WTC11 (cell line): ENCODE data around the gene GZF1.
A peak's percentile ranks its signal among the peaks of the same experiment; 100 is the strongest.

Experiments
- ATF2 ChIP-seq: sonication (generic); formaldehyde crosslinking; IDR thresholded peaks from 2 replicates; pipeline ENCODE4 v1.8.1; 2022; ENCODE audit warnings: low read depth, missing genetic modification reagents, borderline replicate concordance
- ATF6 ChIP-seq: sonication (generic); formaldehyde crosslinking; IDR thresholded peaks from 2 replicates; pipeline ENCODE4 v1.8.1; 2023; ENCODE audit warnings: mild to moderate bottlenecking, missing genetic modification reagents
- ETV6 ChIP-seq: sonication (generic); formaldehyde crosslinking; IDR thresholded peaks from 2 replicates; pipeline ENCODE4 v1.8.1; 2022; ENCODE audit warnings: mild to moderate bottlenecking, missing genetic modification reagents
- HMGXB4 ChIP-seq: sonication (generic); formaldehyde crosslinking; IDR thresholded peaks from 2 replicates; pipeline ENCODE4 v1.8.1; 2023; ENCODE audit warnings: mild to moderate bottlenecking, moderate library complexity, missing genetic modification reagents
- IRF1 ChIP-seq: sonication (generic); formaldehyde crosslinking; IDR thresholded peaks from 2 replicates; pipeline ENCODE4 v1.8.0; 2023; ENCODE audit warnings: missing genetic modification reagents
- JUN ChIP-seq: sonication (generic); formaldehyde crosslinking; IDR thresholded peaks from 2 replicates; pipeline ENCODE4 v1.8.0; 2023; ENCODE audit warnings: mild to moderate bottlenecking, missing genetic modification reagents
- NR3C1 ChIP-seq: sonication (generic); formaldehyde crosslinking; conservative IDR thresholded peaks from 2 replicates; pipeline ENCODE4 v1.8.1; 2023; ENCODE audit warnings: low read depth, mild to moderate bottlenecking, missing genetic modification reagents
- SP1 ChIP-seq: sonication (generic); formaldehyde crosslinking; conservative IDR thresholded peaks from 2 replicates; pipeline ENCODE4 v1.8.1; 2022; ENCODE audit warnings: missing genetic modification reagents
- USF2 ChIP-seq: sonication (generic); formaldehyde crosslinking; IDR thresholded peaks from 2 replicates; pipeline ENCODE4 v1.8.1; 2023; ENCODE audit warnings: mild to moderate bottlenecking, missing genetic modification reagents, moderate library complexity
- ZNF263 ChIP-seq: sonication (generic); formaldehyde crosslinking; IDR thresholded peaks from 2 replicates; pipeline ENCODE4 v1.8.1; 2022; ENCODE audit warnings: low read depth, mild to moderate bottlenecking, moderate library complexity, missing genetic modification reagents
- TF ChIP-seq, protein P1 (sequence below): fragments of 200-600 bp; IDR thresholded peaks from 2 replicates; pipeline ENCODE4 v1.8.0; 2022; ENCODE audit warnings: antibody characterized with exemption

DNA sequence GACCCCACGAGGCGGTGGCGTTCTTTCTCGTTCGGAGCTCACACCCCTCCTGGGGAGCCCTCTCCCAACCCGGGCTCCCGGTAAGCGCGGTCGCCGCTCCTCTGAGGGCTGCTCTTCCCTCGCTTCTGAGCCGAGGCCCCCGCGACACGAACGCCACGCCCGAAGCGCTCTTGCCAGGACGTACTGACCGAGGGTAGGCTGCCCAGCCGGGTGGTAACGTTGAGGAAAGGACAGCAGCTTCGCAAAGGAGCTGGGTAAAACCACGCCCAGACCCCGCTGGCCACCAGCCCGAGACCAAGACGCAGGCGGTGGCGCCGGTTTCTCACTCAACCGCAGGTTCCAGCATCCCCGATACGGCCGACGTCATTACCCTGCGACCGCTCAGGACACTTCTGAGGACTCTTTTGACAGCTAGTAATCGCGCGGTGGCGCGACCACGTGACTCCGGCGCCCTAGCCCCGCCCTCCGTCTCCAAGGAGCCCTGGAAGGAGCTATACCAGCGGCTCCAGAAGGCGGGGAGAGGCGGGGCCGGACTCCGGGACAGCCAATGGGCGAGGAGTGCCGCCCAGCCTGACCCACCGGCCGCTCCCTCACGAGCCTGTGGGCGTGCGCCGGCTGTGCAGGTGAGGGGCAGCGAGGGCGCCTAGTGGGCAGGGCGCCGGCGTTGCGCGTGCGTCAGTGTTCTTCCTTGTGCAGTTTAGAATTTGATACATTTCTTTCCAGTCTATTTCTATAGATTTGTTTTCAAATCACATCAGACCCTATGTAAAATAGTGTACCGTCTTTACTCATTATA is 4.0 kb upstream of the GZF1 start:
- TF ChIP-seq, protein P1, sequence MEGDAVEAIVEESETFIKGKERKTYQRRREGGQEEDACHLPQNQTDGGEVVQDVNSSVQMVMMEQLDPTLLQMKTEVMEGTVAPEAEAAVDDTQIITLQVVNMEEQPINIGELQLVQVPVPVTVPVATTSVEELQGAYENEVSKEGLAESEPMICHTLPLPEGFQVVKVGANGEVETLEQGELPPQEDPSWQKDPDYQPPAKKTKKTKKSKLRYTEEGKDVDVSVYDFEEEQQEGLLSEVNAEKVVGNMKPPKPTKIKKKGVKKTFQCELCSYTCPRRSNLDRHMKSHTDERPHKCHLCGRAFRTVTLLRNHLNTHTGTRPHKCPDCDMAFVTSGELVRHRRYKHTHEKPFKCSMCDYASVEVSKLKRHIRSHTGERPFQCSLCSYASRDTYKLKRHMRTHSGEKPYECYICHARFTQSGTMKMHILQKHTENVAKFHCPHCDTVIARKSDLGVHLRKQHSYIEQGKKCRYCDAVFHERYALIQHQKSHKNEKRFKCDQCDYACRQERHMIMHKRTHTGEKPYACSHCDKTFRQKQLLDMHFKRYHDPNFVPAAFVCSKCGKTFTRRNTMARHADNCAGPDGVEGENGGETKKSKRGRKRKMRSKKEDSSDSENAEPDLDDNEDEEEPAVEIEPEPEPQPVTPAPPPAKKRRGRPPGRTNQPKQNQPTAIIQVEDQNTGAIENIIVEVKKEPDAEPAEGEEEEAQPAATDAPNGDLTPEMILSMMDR: no peak
- TF ChIP-seq SP1 (CRISPR knock-in tag) (peak; percentile 85), ETV6 (no peak), ZNF263 (CRISPR knock-in tag) (no peak), JUN (CRISPR knock-in tag) (no peak), IRF1 (CRISPR knock-in tag) (no peak), ATF2 (CRISPR knock-in tag) (no peak), NR3C1 (CRISPR knock-in tag) (no peak), USF2 (CRISPR knock-in tag) (peak; percentile 96), HMGXB4 (CRISPR knock-in tag) (no peak), ATF6 (no peak)
